NCI-H2171 (cell line): Measurements from ENCODE around the gene C1QTNF9B.
"Not testable (repeated sequence)": the region's sequence is repeated elsewhere in the genome, so short reads cannot be mapped to it uniquely, and the experiment has no call there.

Source experiments
- DNase-seq: peaks from one replicate; lab custom pipeline; 2025; lab: John Stamatoyannopoulos, UW

Gene C1QTNF9B

DNA sequence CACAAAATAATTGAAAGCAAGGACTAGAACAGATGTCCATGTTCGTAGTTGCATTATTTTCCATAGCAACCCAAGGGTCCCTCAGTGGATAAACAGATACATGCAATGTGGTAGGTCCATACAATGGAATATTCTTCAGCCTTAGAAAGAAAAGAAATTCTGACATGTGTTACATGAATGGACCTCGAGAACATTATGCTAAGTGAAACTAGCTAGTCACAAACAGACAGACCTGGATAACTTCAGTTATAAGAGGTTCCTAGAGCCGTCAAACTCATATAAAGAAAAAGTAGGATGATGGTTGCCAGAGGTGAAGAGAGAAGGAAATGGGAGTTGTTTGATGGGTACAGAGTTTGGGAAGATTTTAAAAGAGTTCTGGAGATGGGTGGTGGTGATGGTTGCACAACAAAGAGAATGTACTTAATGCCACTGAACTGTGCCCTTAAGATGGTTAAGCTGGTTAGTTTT lies at the start of gene C1QTNF9B:
Gene C1QTNF9B, minus strand, starts transcription at position 51 of the 468 bp plus-strand sequence.
- DNase-seq = not testable (repeated sequence)

DNA sequence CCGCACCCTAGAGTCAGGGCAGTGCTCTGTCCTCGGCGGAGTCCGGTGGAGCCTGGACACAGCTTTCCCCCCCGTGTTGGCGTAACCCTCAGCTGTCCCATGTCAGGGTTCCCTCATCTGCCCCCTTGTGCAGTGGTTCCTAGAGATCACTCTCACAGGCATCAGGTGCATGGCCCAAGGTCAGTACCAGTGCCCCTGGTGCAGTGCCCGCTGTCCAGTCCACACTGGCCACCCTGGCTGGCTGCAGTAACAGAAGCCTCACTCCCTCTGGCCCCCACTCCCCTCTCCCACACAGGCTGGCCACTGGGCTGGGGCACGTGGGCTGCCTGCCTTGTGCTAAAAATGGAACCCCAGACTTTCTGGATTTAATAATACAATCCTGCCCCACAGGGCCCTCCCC lies 49.6 kb upstream of the C1QTNF9B start:
- no peak for DNase-seq

- DNase-seq = no peak
These were observed 48.8 kb upstream of the C1QTNF9B start for GRCh38 chr13:23946067-23946466.

- no peak for DNase-seq
These were observed 48.3 kb upstream of the C1QTNF9B start for GRCh38 chr13:23945612-23946011.

DNA sequence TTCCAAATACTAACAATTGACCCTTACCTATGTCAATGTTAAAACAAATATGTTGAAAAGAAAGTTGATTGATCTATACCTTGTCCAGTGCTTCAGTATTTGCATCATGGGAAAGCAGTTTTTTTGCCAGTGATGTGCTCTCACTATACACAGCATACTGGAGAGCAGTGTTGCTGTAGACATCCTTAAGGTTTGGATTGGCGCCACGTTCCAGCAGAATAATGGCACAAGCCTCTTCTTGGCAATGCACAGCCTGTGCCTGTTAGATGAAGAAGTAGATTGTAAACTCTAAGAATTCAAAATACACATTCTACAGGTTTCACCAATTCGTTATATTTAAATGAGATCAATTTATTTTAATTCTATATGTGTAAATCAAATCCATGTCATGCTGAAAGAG lies 43.9 kb upstream of the C1QTNF9B start:
- DNase-seq = no peak

GRCh38 chr13:23939666-23940065 lies 42.4 kb upstream of the C1QTNF9B start:
- not testable (repeated sequence) for DNase-seq

DNA sequence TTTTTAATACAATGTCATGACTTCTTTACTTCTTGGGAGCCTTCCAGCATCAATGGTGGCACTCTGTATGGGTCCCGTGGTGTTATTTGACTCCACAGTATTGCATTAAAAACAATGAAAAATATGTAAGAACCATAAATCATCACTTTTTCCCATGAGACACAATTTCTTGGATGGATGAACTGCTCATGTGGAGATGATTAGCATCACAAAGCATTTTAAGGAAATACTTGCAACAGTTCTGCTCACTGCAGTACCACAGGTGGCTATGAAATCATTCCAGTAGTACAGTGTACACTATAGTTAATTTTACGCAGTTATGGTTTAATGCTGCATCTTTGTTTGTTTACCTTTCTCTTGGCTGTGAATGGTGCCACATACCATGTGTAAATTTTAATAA lies 37.2 kb upstream of the C1QTNF9B start:
- no peak for DNase-seq

GRCh38 chr13:23928985-23929384 lies 31.7 kb upstream of the C1QTNF9B start:
- no peak for DNase-seq

DNA sequence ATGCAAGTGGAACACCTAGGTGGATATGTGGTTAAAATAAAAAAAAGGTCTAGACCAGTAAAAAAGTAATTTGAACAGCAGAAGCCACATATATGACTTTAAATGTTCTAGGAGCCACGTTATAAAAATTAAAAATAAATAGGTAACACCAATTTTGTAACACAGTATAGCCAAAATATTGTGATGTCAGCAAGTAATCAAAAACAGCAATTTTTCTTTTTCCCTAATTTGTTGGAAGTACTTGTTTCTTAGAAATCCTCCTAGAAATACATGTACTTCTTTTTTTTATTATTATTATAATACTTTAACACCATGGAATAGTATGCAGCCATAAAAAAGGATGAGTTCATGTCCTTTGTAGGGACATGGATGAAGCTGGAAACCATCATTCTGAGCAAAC lies 25.7 kb upstream of the C1QTNF9B start:
- DNase-seq = no peak

DNA sequence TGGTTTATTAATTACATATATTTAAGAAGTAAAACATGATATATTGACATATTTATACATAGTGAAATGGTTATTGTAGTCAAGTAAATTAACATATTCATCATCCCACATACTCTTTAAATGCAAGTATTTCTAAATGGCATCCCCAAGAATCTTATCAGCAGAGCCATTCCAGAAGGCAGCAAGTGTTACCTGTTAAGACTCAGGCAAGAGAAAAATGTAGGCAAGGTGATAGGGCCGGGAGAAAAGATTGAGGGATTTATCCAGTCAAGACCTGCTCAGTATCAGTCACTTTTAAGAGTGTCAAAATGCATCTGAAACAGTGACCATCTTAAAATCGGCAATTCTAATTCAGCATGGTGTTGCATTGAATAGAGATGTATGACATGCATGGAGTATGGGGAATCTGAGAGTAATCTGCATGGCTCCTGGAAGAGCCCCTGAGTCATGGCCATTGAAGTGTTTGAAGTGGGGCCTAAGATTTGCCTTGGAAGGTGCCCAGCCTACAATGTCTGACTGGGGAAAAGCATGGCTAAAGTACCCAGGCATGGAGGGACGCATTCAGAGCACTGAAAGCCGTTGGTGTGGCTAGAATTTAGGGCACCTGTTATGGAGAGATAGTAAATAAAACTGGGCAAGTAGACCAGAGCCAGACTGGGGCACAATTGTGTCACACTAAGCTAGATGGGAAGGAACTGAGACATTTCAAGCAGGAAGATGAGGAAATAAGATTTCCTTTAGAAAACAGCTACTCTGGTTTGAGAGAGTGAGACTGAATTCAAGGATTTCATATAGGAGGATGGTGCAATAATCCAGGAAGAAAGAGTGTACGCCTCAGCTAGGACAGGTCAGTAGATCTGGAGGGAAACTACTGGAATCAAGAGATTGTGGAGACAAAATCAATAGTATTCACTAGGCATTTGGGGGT lies 25.0 kb upstream of the C1QTNF9B start:
- no peak for DNase-seq

GRCh38 chr13:23921451-23921888 lies 24.2 kb upstream of the C1QTNF9B start:
- no peak for DNase-seq

DNA sequence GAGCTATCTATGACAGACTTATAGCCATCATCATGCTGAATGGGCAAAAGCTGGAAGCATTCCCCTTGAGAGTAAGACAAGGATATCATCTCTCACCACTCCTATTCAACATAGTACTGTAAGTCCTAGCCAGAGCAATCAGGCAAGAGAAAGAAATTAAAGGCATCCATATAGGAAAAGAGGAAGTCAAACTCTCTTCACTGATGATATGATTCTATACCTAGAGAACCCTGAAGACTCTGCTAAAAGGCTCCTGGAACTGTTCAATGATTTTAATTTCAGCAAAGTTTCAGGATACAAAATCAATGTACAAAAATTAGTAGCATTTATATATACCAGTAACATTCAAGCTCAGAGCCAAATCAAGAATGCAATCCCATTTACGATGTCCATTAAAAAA lies 21.7 kb upstream of the C1QTNF9B start:
- DNase-seq = no peak

DNA sequence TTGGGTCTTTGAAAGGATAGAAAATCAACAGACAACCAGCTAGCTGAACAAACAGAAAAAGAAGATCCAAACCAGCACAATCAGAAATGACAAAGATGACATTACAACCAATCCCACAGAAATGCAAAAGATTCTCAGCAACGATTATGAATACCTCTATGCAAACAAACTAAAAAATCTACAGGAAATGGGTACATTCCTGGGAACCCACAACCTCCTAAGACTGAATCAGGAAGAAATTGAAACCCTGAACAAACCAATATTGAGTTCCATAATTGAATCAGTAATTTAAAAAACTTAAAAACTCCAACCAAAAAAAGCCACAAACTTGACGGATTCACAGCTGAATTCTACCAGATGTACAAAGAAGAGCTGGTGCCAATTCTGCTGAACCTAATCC lies 20.9 kb upstream of the C1QTNF9B start:
- no peak for DNase-seq

- no peak for DNase-seq
These were observed 18.0 kb upstream of the C1QTNF9B start for GRCh38 chr13:23915308-23915707.

DNA sequence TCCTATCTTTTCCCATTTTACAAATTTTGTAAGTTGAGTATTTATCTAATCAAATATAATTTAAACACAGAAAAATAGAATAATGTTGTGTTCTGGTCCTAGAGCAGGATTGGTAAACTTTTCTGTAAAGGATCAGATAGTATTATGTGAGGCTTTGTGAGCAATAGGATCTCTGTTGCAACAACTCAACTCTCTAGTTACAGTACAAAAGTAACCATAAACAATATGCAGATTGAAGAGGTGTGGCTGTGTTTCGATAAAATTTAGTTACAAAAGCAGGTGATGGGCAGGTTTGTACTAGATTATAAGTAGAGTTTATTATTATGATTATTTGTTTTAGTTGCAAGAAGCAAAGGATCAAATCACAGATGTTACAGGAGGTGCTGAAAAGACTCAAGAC lies 15.2 kb upstream of the C1QTNF9B start:
- DNase-seq = no peak

DNA sequence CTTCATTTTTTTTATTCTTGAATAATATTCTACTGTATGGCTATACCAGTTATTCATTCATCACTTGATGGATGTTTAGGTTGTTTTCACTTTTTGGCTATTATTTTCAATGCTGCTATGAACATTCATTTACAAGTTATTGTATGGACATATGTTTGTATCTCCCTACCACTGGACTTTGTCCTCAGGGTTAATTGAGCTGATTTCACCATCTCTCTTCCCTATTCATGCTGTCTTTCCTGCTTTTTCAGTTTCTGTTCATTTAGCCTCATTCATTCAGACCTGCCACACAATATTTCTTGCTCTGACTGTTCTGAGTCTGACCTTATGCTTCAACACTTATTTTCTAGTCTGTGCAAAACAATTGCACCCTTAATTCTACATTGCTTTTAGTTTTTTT lies 12.3 kb upstream of the C1QTNF9B start:
- no peak for DNase-seq

DNA sequence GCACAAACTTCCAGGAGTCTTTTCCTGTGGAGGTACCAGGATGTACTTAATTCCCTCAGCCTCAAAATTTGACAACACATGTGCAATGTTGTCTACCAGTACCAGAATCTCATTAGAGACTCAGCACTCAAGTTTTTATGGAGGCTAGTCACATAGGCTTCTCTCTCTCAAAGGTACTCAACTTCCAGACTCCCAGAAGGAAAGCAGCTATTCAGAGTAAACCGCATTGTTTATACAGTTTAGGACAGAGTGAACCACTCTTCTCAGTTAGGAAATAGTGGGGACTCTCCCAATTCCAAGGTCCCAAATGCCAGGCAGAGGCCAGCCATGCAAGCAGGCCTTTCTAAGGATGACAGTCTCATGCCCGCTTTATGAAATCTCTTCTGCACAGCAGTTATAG lies 8.5 kb upstream of the C1QTNF9B start:
- no peak for DNase-seq

- DNase-seq = no peak
These were observed 6.6 kb upstream of the C1QTNF9B start for GRCh38 chr13:23903906-23904280.

GRCh38 chr13:23902975-23903905 lies 5.9 kb upstream of the C1QTNF9B start:
- no peak for DNase-seq

DNA sequence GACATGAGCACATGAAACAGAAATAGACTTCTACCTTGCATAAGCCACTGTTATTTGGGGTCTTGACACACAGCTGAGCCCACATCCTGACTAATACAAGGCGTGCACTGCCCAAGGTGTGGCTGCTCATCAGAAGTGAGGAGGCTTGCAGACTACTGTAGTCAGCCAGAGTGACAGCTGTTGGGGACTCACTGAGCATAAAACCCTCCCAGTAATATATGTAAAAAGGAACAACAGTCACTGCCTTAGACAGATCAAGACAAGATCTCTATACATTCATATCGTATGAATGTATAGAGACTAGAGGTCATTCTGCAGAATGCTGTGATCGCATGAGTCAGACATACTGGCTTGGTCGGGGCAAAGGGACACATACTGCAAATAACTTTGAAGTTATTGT lies 4.1 kb upstream of the C1QTNF9B start:
- no peak for DNase-seq

- DNase-seq = no peak
These were observed 2.3 kb upstream of the C1QTNF9B start for GRCh38 chr13:23899555-23899954.

- DNase-seq = no peak
These were observed 799 bp upstream of the C1QTNF9B start for GRCh38 chr13:23898101-23898500.

DNA sequence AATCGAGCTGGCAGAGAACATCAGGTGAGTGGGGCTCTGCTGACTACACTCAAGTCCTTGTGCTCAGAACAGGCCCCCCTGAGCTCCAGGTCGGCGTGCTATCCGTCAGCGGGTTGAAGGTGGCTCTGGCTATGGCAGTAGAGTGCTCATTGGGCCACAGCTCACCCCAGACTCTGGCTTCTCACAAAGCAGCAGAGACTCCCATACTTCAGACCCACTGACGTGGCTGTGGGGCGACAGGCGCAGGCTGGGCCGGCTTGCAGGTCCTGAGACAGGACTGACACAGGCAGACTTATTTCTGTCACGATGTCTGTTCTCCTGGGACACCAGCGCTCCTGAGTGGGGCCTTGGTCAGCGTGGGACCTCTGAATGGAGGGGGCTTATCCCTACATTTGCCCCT lies 2.6 kb downstream of the C1QTNF9B start:
- DNase-seq = not testable (repeated sequence)
